Islet precursor cell (in vitro differentiated cells): Measurements from ENCODE around the gene PMM2.

Source experiments
- DNase-seq: peaks from one replicate; pipeline ENCODE4 v3.0.0-alpha.2; 2018

PMM2 gene

GRCh38 chr16:8853150-8853549, 55.5 kb downstream of the PMM2 start:
- DNase-seq: no peak

DNA sequence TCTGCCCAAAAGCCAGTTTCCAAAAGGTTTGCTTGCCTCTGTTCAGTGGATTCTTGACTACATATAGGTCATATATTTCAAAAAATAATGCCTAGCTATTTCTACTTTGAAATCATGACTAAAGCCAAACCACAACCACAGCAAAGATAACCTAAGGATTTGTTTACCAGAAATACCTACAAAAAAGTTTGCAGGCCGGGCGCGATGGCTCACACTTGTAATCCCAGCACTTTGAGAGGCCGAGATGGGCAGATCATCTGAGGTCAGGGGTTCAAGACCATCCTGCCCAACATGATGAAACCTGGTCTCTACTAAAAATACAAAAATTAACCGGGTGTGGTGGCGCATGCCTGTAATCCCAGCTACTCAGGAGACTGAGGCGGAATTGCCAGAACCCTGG, 56.0 kb downstream of the PMM2 start:
- no peak for DNase-seq

DNA sequence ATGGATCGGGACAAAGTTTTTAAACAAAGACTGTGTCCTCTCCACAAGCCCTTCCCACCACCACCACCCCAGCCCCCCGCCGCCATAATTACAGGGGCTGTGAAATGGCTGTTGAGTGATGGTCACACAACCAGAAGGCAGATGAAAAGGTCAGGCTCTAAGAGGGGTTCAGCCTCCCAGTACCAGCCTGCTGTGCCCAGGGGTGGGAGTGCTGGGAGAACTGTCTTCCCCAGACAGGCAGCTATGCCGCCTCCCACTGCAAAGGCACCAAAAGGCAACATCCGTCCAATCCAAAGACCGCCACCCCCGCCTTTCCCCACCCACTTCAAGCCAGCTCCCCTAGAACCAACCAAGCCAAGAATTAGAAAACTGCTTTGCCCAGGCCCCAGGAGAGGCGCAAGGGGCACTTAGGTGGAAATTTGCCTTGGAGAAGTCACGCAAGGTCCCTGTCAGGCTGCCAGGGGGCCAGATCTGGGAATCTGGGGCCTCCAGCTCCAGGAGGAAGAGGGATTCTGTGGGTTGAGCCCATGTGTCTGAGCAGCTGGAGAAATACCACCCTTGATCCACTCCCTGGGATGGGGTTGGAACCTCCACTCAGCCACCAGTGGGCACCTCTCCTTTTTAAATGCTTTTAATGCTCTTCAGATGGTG, 56.8 kb downstream of the PMM2 start:
- no peak for DNase-seq

DNA sequence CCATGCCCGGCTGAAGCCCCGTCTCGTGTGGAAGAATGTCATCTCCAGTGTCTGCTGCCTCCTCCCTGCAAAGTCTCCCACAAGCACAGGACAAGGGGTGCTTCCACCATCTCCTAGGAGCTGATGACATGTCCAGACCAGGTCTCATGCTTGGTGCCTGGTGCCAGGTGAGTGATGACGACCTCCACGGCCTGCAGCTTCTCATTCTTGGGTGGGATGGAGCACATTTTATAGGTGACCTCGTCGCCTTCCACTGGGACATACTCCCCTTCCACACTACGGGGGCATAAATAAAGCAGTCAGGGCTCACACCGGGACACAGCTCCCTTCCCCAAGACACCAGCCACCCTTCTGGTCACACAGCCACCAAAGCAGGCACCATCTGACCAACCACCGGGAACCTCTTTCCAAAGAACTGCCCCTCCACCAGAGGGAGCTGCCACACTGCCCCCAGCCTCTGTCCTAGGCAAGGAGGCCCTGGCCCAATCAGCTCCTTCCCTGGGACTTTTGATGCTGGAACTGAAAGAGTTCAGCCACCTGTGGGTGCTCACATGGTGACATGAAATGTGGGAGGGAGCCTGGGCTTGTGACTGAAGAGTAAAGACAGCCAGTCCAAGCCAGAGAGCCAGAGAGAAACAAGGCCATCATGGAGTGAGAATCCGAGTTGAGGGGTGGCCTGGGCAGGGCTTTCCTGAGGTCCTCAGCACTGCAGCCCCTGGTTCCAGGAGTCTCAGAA, 57.6 kb downstream of the PMM2 start:
- DNase-seq: no peak

DNA sequence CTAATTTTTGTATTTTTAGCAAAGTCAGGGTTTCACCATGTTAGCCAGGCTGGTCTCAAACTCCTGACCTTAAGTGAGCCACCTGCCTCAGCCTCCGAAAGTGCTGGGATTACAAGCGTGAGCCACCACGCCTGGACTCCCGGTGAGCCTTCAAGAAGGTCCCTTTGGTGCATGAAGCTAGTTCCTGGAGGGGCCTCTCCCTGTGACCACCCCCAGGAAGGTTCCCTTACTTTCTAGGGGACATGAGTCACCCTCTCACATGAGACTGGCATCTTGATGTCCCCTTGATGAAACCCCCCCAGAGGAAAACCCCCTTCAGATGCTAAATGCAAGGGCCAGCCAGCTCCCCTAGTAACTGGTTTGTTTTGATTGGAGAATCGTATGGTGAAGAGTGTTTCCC, 58.3 kb downstream of the PMM2 start:
- no peak for DNase-seq

DNA sequence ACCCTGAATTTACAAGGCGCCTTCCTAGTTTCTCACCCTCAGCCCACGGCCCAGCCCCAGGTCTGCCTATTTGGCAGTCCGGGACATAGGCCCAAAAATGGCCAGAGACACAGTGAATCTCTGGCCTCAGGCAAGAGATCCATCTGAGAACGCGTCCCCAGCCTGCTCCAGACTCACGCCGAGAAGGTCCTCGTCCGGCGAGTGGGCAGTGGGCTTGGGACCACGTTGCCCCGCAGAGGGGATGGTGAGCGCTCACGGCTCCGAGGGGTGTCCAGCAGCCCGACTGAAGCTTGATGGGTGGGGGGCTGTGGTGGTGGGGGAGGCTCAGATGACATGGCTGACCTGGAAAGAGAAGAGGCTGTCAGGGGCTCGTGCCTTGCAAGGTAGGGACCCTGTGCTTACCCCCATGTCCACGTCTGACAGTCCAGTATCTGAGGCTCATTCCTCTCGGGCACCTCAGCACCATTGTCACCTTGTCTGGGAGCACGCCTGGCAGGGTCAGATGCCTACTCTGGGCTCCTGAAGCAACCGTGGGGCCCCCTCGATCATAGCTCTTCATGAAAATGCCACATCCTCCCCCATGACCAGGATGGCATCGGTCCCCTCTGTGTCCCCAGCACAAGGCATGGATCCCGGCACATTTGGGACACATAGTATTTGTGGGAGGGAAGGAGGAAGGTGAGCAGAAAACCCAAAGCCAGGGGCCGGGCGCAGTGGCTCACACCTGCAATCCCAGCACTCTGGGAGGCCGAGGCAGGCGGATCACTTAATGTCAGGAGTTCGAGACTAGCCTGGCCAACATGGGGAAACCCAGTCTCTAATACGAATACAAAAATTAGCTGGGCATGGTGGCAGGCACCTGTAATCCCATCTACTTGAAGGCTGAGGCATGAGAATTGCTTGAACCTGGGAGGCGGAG, 61.6 kb downstream of the PMM2 start:
- no peak for DNase-seq

DNA sequence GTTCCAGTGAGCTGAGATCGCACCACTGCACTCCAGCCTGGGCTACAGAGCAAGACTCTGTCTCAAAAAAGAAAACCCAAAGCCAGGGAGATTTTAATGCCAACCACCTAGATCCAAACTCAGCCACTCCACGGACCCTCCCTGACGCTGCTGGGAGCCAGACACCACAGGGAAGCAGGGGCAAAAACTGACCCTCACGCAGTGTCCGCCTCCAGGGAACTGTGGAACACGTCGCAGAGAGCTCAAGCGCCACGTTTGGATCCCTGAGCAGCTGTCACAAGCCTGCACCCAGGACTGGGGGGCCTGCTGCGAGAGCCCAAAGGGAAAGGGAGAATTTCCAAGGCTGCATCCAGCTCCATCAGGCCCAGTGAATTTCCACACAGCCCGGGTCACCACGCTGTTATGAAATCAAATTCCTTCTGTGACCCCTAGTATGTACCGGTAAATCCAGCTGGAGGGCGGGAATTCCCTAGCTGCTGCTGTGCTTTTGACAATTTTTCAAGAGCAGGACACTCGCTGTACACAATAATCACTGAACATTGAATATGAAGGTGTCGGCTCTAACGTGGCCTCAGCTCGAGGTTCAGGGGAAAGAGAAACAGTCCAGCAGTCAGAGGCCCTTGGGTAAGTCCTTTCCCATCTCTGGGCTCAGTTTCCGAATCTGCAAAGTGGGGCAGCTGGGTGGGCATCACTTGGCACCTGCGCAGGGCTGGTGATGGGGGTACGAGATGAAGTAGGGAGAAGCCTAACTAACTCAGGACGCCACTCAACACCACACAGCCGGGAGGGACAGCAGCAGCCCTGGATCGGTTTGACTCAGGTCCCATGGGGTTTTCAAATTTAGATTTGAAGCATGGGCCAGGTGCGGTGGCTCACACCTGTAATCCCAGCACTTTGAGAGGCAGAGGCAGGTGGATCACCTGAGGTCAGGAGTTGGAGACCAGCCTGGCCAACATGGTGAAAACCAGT, 62.6 kb downstream of the PMM2 start:
- no peak for DNase-seq

GRCh38 chr16:8861563-8862308, 64.1 kb downstream of the PMM2 start:
- DNase-seq: no peak

DNA sequence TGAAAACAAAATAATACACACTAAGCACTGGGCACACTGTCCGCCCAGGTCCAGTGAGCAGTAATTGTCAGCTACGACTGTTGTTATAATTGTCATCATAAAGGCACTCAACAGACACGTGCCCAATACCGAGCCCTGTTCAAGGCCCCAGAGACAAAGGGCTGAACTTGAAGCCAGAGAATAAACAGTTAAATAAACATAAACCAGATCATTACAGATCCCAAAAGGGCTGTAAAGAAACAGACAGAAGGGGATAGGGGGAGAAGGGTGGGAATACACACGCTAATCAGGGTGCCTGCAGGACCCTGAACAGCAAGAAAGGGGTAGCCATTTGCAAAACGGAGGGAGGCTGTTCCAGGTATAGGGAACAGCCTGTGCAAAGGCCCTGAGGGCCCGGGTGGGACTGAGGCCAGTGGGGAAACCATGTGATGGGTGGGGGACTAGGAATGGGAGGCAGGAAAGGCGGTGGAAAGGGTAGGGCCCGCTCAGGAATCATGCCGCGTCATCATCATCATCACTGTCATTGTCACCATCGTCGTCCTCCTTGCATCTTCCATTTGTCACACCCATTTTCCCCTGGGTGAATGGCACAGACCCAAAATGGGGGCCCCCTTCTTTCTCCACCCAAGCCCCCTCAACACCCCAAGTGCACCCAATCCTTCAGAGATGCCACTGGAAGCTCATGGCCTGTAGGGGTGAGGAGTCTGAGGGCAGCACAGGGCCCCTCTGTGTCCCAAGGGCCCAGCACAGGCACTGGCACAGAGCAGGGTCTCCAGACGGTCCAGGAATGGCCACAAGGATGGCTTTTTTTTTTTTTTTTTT, 64.9 kb downstream of the PMM2 start:
- DNase-seq: no peak

GRCh38 chr16:8863594-8864424, 66.2 kb downstream of the PMM2 start:
- peak; percentile 85 for DNase-seq

DNA sequence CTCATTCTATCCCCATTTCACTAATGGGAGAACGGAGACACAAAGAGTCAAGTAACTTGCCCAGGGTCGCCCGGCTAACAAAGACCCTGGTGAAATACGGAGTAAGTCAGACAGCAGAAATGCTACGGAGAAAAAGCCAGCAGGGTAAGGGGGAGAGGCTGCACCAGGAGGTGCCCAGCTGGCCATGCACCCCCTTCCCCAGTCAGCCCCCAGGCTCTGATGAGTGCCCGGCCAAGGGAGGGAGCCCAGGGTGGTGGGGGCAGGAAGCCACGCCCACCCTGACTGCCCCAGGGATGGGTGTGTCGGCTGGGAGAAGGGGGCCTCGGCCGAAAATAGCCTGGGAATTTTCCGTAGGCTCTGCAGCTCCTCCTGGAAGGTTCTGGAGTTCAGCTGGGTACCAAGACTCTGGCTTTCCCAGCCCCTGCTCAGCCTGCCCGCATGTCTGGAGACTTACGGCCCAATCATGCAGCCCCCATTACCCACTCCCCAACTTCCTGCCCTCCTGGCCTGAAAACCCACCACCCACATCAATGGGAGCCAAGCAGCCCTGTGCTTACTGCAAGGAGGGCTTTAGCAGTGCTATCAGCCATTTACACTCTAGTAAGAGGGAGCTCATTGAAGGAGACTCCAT, 67.0 kb downstream of the PMM2 start:
- DNase-seq: peak; percentile 68

GRCh38 chr16:8865145-8865882, 67.7 kb downstream of the PMM2 start:
- DNase-seq: no peak

DNA sequence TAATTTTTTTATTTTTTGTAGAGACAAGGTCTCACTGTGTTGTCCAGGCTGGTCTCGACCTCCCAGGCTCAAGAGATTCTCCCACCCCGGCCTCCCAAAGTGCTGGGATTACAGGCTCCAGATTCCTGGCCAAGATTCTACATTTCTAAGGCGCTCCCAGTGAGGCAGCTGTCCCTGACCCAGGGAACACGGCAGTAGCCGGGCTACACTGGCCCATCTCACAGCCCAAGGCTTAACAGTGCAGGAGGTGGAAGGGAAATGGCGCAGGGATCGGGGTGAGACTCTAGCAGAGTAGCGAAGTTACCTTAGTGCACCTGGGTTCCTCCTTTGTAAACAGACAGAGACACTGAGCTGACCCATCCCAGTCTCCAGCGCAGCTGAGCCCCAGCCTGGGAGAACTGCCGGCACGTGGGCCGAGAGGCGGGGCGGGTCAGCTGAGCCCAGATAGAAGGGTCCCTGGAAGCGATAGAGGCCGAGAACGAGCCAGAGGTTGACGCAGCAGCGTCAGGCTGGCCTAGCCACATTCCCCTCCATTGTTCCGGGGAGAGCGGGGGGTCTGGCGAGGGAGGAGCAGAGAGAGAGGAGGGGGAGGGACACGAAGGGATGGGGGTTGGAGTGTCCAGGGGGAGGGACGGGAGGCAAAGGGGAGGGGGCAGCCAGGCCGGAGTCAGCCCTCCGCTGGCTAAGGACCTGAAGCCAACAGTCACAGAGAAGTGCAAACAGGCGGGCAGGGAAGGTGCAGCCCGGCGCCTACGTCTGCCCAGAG, 68.7 kb downstream of the PMM2 start:
- peak; percentile 94 for DNase-seq

GRCh38 chr16:8866884-8867215, 69.2 kb downstream of the PMM2 start:
- DNase-seq: no peak

- DNase-seq: peak; percentile 64
These were observed 69.7 kb downstream of the PMM2 start for GRCh38 chr16:8867216-8867931.

GRCh38 chr16:8867932-8868415, 70.3 kb downstream of the PMM2 start:
- DNase-seq: no peak
